PFSK-1 (cell line): Measurements from ENCODE around the gene FOXK2.

Source experiments
- FOXP2 ChIP-seq: optimal IDR thresholded peaks from 2 replicates; pipeline ENCODE3; 2011; ENCODE audit warnings: borderline replicate concordance, control low read depth, inconsistent platforms; ENCODE audit not compliant: insufficient read depth; ENCODE audit errors: extremely low read length, extremely low read depth
- POLR2AphosphoS5 ChIP-seq: IDR thresholded peaks from 2 replicates; pipeline ENCODE4 v1.6.1; 2012; ENCODE audit warnings: low read depth, mild to moderate bottlenecking, control low read depth, low read length, moderate library complexity
- REST ChIP-seq, 2 experiments: IDR thresholded peaks; 2 replicates each; pipeline versions ENCODE4 v1.6.1 to v1.8.0; 2011 to 2012; ENCODE audit warnings: low read depth in 2 of 2, low read length in 2 of 2, control low read depth in 1 of 2, inconsistent platforms in 1 of 2, mild to moderate bottlenecking in 1 of 2, moderate library complexity in 1 of 2; ENCODE audit not compliant: insufficient read depth in 1 of 2
- SIN3A ChIP-seq: IDR thresholded peaks from 2 replicates; pipeline ENCODE4 v1.6.1; 2012; ENCODE audit warnings: mild to moderate bottlenecking, low read length, moderate library complexity, borderline replicate concordance; ENCODE audit not compliant: insufficient read depth
- TAF1 ChIP-seq: IDR thresholded peaks from 2 replicates; pipeline ENCODE4 v1.6.1; 2012; ENCODE audit warnings: low read length, control low read depth, borderline replicate concordance; ENCODE audit not compliant: insufficient read depth

Gene FOXK2

GRCh38 chr17:82616021-82616711 lies 96.6 kb downstream of the FOXK2 start:
- TF ChIP-seq TAF1 (no peak), SIN3A (no peak), FOXP2 (no peak), POLR2AphosphoS5 (no peak), REST (IDR thresholded peaks at IDR 0.05; ENCODE audit: insufficient read depth in 1 of 2, low read depth in 2 of 2, low read length in 2 of 2) (no peak)

DNA sequence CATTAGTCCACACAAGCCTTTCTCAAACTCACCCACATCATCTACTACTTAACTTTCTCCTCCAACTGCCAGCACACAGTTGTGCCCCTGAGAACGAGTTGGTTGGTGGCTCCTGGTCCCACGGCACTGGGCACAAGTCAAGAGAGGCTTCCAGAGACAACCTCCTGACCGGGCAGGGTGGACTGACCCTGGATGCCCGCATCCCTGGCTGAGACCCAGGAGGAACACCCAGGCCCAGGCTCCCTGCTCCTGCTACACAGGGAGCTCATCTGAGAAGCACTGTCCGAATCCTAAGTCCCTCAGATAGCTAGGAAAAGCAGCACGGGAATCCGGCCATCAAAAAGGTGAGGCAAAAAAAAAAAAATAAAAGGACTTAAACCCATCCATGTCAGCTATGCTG lies 99.7 kb downstream of the FOXK2 start:
- TF ChIP-seq TAF1 (no peak), SIN3A (no peak), POLR2AphosphoS5 (no peak), REST (IDR thresholded peaks at IDR 0.05; ENCODE audit: insufficient read depth in 1 of 2, low read depth in 2 of 2, low read length in 2 of 2) (no peak), FOXP2 (no peak)

GRCh38 chr17:82619641-82620040 lies 100.1 kb downstream of the FOXK2 start:
- TF ChIP-seq FOXP2 (no peak), REST (IDR thresholded peaks at IDR 0.05; ENCODE audit: insufficient read depth in 1 of 2, low read depth in 2 of 2, low read length in 2 of 2) (no peak), POLR2AphosphoS5 (no peak), SIN3A (no peak), TAF1 (no peak)

GRCh38 chr17:82623707-82624106 lies 104.2 kb downstream of the FOXK2 start:
- no peak for TF ChIP-seq SIN3A

DNA sequence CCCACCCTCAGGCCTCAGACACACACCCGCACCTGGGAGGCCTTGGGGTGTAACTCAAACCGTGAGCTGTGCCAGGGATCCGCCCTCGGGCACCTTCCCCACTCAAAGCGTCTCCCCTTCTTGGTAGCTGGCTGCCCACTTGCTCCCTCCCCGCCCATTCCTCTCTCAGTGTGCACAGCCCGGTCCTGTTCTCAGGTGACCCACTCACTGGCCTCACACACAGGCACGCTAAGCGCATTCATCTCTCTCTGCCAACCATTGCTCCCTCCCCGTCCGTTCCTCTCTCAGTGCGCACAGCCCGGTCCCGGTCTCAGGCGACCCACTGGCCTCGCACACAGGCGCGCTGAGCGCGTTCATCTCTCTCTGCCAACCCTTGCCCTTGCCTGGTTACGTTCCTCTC lies 107.9 kb downstream of the FOXK2 start:
- no peak for TF ChIP-seq SIN3A
- no peak for TF ChIP-seq REST (IDR thresholded peaks at IDR 0.05; ENCODE audit: insufficient read depth in 1 of 2, low read depth in 2 of 2, low read length in 2 of 2)
- no peak for TF ChIP-seq FOXP2
- TF ChIP-seq TAF1 = no peak
- TF ChIP-seq POLR2AphosphoS5 = no peak
